Neutrophil (primary cell): ENCODE data around the gene SF1.
A peak's percentile ranks its signal among the peaks of the same experiment; 100 is the strongest.

Experiments used
- H3K27ac ChIP-seq: fragments of 200-600 bp; sonication (generic); 2 replicates; pipeline ENCODE4 v1.5.1; 2016; ENCODE audit warnings: mild to moderate bottlenecking, moderate library complexity
- H3K27me3 ChIP-seq: fragments of 200-600 bp; sonication (generic); 2 replicates; pipeline ENCODE4 v1.6.0; 2016; ENCODE audit warnings: mild to moderate bottlenecking
- H3K36me3 ChIP-seq: fragments of 200-600 bp; sonication (generic); 2 replicates; pipeline ENCODE4 v1.5.1; 2017
- H3K4me1 ChIP-seq, 2 experiments: fragments of 200-600 bp in 1 of 2; sonication (generic) in 1 of 2; 1 replicate in 1 of 2; 2 replicates in 1 of 2; pipeline versions ENCODE4 v1.5.1 to v1.6.1; 2013 to 2016; ENCODE audit warnings: low read depth in 1 of 2, low read length in 1 of 2, mild to moderate bottlenecking in 1 of 2, moderate library complexity in 1 of 2; ENCODE audit not compliant: control insufficient read depth in 1 of 2, insufficient read depth in 1 of 2
- H3K4me3 ChIP-seq, 2 experiments: fragments of 200-600 bp in 1 of 2; sonication (generic) in 1 of 2; 1 replicate in 1 of 2; 2 replicates in 1 of 2; pipeline ENCODE4 v1.5.1; 2013 to 2016; ENCODE audit warnings: low read depth in 1 of 2, low read length in 1 of 2, mild to moderate bottlenecking in 1 of 2, moderate library complexity in 1 of 2
- H3K9me3 ChIP-seq: fragments of 200-600 bp; sonication (generic); 2 replicates; pipeline ENCODE4 v1.5.1; 2016
- CTCF ChIP-seq: fragments of 200-600 bp; sonication (generic); IDR thresholded peaks from 2 replicates; pipeline ENCODE4 v1.5.1; 2016; ENCODE audit warnings: antibody characterized with exemption

SF1 gene

DNA sequence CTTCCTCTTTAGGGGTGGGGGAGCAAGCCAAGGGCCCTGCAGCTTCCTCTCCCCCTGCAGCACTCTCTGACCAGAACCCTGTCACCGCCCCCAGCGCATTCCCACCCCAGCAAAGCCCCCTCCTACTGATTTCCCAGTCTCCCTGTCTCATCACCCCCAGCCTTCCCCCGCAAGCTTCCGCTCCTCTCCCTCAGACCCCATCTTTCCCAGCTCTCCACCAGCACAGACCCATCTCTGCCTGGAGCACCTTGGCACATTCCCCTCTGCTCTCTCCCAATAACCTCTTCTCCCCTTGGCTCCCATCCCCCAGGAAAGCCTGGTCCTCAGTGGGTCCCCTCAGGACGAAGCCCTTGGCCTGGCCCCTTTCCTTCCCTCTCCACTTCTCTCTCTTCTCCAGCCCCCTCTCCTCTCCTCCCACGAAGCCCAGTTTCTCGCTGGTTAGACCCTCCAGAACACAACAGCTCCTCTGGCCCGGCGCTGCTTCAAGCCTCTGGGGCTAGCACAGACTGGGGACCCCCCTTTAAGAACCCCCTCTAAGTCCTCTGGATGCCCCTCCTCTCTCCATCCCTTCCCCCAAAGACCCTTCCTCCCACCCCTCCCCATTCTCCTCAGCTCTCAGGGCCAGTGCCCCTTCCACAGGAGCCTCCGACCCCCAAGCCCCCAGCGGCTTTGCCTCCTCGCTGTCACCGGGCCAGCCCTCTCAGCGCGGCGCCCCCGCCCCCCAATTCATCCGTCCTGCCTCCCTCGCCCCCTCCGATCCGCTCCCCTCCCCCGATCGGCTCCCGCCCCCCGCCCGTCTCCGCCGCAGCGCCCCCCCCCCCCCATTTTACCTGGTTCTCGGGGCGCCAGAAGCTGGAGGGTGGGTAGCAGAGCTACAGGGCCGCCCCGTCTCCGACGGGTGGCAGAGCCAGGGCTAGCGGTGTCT lies 55.9 kb downstream of the SF1 start:
- H3K9me3 ChIP-seq: no peaks in the 10 kb centered on the region
- peaks cover 58% of the 10 kb centered on the region for H3K27me3 ChIP-seq
- TF ChIP-seq CTCF: no peak
- peaks cover 0 to 6% of the 10 kb centered on the region in 2 experiments for H3K4me1 ChIP-seq
- H3K27ac ChIP-seq: no peak overlapping the region
- H3K36me3 ChIP-seq: peaks cover 20% of the 10 kb centered on the region
- H3K4me3 ChIP-seq: peak overlapping the region in 1 of 2 experiments; percentile 90

GRCh38 chr11:64721359-64721699 lies 57.0 kb downstream of the SF1 start:
- H3K36me3 ChIP-seq: peaks cover 9% of the 10 kb centered on the region
- TF ChIP-seq CTCF: no peak
- H3K27ac ChIP-seq: no peak overlapping the region
- no peak overlapping the region for H3K4me3 ChIP-seq
- no peaks in the 10 kb centered on the region for H3K9me3 ChIP-seq
- peaks cover 0 to 6% of the 10 kb centered on the region in 2 experiments for H3K4me1 ChIP-seq
- peaks cover 68% of the 10 kb centered on the region for H3K27me3 ChIP-seq

GRCh38 chr11:64720640-64721358 lies 57.5 kb downstream of the SF1 start:
- Histone ChIP-seq H3K9me3 (no peaks in the 10 kb centered on the region), H3K27me3 (peaks cover 74% of the 10 kb centered on the region), H3K27ac (no peak overlapping the region), H3K36me3 (peaks cover 4% of the 10 kb centered on the region), H3K4me3 (no peak overlapping the region), H3K4me1 (peaks cover 0 to 6% of the 10 kb centered on the region in 2 experiments)
- no peak for TF ChIP-seq CTCF

DNA sequence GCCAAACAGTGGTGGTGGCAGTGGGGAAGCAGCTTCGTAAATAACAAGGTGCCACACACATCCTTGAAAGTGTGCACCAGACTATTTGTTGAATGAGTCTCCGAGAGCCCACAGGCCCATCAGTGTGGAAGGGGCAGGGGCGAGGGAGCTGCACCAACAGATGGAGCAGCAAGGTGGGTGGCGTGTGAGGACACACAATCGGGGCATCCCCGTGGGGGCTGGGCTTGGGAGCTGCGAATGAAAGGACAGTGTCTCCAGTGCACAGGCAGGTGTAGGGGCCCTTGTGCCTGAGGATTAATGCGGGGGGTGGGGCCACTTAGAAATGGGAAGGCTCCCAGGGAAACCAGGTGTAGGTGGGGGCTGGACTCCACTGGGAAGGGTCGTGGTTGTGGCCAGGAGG lies 58.2 kb downstream of the SF1 start:
- H3K4me3 ChIP-seq: no peak overlapping the region
- no peaks in the 10 kb centered on the region for H3K9me3 ChIP-seq
- TF ChIP-seq CTCF: no peak
- H3K27me3 ChIP-seq: peaks cover 80% of the 10 kb centered on the region
- H3K36me3 ChIP-seq: no peaks in the 10 kb centered on the region
- H3K27ac ChIP-seq: no peak overlapping the region
- H3K4me1 ChIP-seq: peaks cover 0 to 6% of the 10 kb centered on the region in 2 experiments

DNA sequence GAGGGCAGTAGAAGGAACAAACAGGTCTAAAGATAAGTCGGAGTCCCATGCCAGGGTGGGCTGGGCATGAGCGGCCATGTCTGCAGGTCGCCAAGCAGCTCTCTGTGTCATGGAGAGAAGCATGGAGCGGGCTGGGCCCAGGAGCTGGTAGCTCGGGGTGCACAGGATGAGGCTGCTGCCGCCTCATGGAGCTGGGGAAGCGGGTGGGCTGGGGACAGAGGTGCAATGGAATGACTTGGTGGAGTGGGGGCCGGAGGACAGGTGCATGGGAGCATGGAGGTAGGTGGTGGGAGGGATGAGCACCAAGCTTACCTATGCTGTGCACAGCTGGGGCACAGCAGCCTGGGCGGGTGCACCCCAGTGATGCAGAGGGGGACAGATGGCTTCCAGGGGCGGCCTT lies 58.9 kb downstream of the SF1 start:
- Histone ChIP-seq H3K9me3 (no peaks in the 10 kb centered on the region), H3K27me3 (peaks cover 88% of the 10 kb centered on the region), H3K4me3 (no peak overlapping the region), H3K27ac (no peak overlapping the region), H3K4me1 (peaks cover 0 to 6% of the 10 kb centered on the region in 2 experiments), H3K36me3 (no peaks in the 10 kb centered on the region)
- TF ChIP-seq CTCF: no peak
